Breast epithelium (tissue), 4 donors: ENCODE measurements around the gene GPSM3. TPM values are rescaled to one million over a fixed set of nuclear protein-coding genes. Genes with fewer than 3 reads are reported as not detected.

Experiments
- DNase-seq, 2 donors: peaks; one replicate each; pipeline ENCODE4 v3.0.0-alpha.2; 2019; ENCODE audit warnings: low spot score in 2 of 2
- H3K27ac ChIP-seq, 2 donors: fragments of 200-600 bp; sonication (generic) in 1 of 2; one replicate each; pipeline ENCODE4 v1.5.1; 2016 to 2019; ENCODE audit warnings: mild to moderate bottlenecking in 1 of 2
- H3K27me3 ChIP-seq, 2 donors: fragments of 200-600 bp; sonication (generic) in 1 of 2; one replicate each; pipeline versions ENCODE4 v1.5.1 to v1.6.0; 2017 to 2019; ENCODE audit warnings: control low read depth in 1 of 2, mild to moderate bottlenecking in 1 of 2
- H3K36me3 ChIP-seq: fragments of 200-600 bp; one replicate; pipeline ENCODE4 v1.5.1; 2019
- H3K4me1 ChIP-seq, 2 donors: fragments of 200-600 bp; sonication (generic); one replicate each; pipeline ENCODE4 v1.5.1; 2016 to 2019; ENCODE audit warnings: control low read depth in 1 of 2
- H3K4me3 ChIP-seq, 3 donors: fragments of 200-600 bp; sonication (generic); 1 replicate in 2 of 3; 2 replicates in 1 of 3; pipeline ENCODE4 v1.5.1; 2016 to 2019; ENCODE audit warnings: mild to moderate bottlenecking in 3 of 3, moderate library complexity in 2 of 3
- H3K9me3 ChIP-seq, 2 donors: fragments of 200-600 bp; sonication (generic) in 1 of 2; one replicate each; pipeline ENCODE4 v1.5.1; 2016 to 2019; ENCODE audit warnings: control low read depth in 1 of 2
- POLR2A ChIP-seq: fragments of 450-650 bp; IDR thresholded peaks from one replicate; pipeline ENCODE4 v1.6.1; 2016; ENCODE audit warnings: antibody characterized with exemption, mild to moderate bottlenecking, moderate library complexity
- POLR2AphosphoS5 ChIP-seq, 3 donors: sonication (generic); formaldehyde crosslinking; IDR thresholded peaks; one replicate each; pipeline ENCODE4 v1.6.1; 2017; ENCODE audit warnings: antibody characterized with exemption in 3 of 3
- intact Hi-C: fragments of 100-400 bp; cut with DNase I; formaldehyde crosslinking; loops from one replicate; pipeline ENCODE4 v1.15.1; 2023; ENCODE audit warnings: low total_unique reads
- total RNA-seq, 3 donors: library from RNA; depleted of rRNA; stranded (reverse); fragments of >200 nt; gene quantifications; one replicate each; pipeline ENCODE4 v1.1.0, GENCODE V29; 2016
- TF ChIP-seq, protein P1 (sequence below), 3 donors: fragments of 450-650 bp; IDR thresholded peaks; one replicate each; pipeline ENCODE4 v1.5.1; 2016 to 2017; ENCODE audit warnings: antibody characterized with exemption in 3 of 3, mild to moderate bottlenecking in 3 of 3, moderate library complexity in 3 of 3

Gene GPSM3
- total RNA-seq, 3 donors from 2014 or later: 8.2 to 18.2 (median 11.3) TPM

DNA sequence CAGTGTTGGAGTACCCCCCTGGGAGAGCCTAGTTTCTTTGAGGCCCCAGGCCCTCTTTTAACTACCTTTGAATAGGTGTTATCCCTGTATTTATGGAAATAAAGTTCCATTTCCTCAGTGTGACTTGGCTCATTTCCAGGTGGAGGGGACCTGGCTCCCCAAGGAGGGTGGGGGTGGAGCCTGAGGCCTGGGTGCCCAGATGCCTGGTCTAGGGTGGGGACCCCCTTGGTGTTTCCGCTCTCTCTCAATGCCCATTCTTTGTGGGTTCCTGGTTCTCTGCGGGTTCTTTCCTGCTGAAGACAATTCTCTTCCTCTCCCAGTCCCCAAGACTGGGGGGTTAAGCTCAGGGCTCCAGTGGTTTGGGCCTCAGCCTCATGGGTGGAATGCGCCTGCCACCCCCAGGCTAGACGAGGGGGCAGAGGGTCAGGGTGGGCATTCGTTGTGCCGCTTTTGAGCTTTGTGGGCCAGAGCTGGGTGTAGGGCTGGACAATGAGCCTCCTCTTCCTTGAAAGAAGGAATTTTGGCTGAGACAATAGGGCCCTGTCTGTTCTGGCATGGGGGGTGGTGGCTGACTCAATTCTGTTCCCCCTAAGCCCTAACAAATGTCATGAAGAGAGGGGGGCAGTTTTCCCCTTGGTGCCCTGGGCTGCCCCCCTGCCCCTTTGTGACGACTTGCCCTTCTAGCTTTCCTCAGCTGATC is 28.7 kb downstream of the GPSM3 start:
- no peaks in the 10 kb centered on the region for H3K4me1 ChIP-seq
- no peaks in the 10 kb centered on the region for H3K9me3 ChIP-seq
- intact Hi-C loops: no loop called here
- peak overlapping the region; percentile 2 to 61 for H3K27ac ChIP-seq
- no peaks in the 10 kb centered on the region for H3K36me3 ChIP-seq
- TF ChIP-seq, protein P1, sequence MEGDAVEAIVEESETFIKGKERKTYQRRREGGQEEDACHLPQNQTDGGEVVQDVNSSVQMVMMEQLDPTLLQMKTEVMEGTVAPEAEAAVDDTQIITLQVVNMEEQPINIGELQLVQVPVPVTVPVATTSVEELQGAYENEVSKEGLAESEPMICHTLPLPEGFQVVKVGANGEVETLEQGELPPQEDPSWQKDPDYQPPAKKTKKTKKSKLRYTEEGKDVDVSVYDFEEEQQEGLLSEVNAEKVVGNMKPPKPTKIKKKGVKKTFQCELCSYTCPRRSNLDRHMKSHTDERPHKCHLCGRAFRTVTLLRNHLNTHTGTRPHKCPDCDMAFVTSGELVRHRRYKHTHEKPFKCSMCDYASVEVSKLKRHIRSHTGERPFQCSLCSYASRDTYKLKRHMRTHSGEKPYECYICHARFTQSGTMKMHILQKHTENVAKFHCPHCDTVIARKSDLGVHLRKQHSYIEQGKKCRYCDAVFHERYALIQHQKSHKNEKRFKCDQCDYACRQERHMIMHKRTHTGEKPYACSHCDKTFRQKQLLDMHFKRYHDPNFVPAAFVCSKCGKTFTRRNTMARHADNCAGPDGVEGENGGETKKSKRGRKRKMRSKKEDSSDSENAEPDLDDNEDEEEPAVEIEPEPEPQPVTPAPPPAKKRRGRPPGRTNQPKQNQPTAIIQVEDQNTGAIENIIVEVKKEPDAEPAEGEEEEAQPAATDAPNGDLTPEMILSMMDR (IDR thresholded peaks at IDR 0.05): no peak
- TF ChIP-seq POLR2A (no peak), POLR2AphosphoS5 (IDR thresholded peaks at IDR 0.05) (no peak)
- no peak for DNase-seq
- no peaks in the 10 kb centered on the region for H3K27me3 ChIP-seq
- H3K4me3 ChIP-seq: no peak overlapping the region

DNA sequence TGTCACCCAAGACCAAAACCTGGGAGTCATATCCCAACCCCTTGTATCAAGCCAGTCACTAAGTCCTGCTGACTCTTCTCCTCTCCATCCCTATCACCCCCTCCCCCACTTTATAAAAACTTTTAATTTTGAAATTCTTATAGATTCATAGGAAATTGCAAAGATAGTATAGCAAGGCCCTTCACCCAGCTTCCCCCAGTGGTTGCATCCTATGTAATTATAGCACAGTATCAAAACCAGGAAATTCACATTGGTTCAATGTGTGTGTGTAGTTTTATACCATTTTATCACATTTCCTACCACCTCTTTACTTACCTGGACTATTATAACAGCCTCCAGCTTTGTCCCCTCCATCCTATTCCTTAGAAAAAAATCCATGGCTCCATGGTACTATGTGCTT is 34.4 kb downstream of the GPSM3 start:
- intact Hi-C loops: no loop called here
- peaks cover 0 to 11% of the 10 kb centered on the region in 2 donors for H3K4me1 ChIP-seq
- H3K27ac ChIP-seq: no peak overlapping the region
- TF ChIP-seq POLR2AphosphoS5 (IDR thresholded peaks at IDR 0.05) (no peak), POLR2A (no peak)
- TF ChIP-seq, protein P1 (IDR thresholded peaks at IDR 0.05): no peak
- DNase-seq: no peak
- no peak overlapping the region for H3K4me3 ChIP-seq
- H3K27me3 ChIP-seq: no peaks in the 10 kb centered on the region
- no peaks in the 10 kb centered on the region for H3K36me3 ChIP-seq
- H3K9me3 ChIP-seq: no peaks in the 10 kb centered on the region

DNA sequence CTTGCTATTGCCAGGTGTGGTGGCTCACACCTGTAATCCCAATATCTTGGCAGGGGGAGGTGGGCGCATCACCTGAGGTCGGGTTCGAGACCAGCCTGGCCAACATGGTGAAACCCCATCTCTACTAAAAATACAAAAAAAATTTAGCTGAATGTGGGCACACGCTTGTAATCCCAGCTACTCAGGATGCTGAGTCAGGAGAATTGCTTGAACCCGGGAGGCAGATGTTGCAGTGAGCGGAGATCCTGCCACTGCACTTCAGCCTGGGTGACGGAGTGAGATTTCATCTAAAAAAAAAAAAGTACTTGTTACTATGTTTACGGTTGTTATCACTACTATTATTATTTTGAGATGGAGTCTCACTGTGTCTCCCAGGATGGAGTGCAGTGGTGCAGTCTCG is 35.6 kb downstream of the GPSM3 start:
- intact Hi-C loops: no loop called here
- Histone ChIP-seq H3K4me3 (no peak overlapping the region), H3K9me3 (no peaks in the 10 kb centered on the region), H3K27ac (no peak overlapping the region), H3K4me1 (peaks cover 0 to 11% of the 10 kb centered on the region in 2 donors), H3K27me3 (no peaks in the 10 kb centered on the region), H3K36me3 (no peaks in the 10 kb centered on the region)
- no peak for DNase-seq
- no peak for TF ChIP-seq POLR2AphosphoS5 (IDR thresholded peaks at IDR 0.05)
- TF ChIP-seq, protein P1 (IDR thresholded peaks at IDR 0.05): no peak
- TF ChIP-seq POLR2A: no peak

DNA sequence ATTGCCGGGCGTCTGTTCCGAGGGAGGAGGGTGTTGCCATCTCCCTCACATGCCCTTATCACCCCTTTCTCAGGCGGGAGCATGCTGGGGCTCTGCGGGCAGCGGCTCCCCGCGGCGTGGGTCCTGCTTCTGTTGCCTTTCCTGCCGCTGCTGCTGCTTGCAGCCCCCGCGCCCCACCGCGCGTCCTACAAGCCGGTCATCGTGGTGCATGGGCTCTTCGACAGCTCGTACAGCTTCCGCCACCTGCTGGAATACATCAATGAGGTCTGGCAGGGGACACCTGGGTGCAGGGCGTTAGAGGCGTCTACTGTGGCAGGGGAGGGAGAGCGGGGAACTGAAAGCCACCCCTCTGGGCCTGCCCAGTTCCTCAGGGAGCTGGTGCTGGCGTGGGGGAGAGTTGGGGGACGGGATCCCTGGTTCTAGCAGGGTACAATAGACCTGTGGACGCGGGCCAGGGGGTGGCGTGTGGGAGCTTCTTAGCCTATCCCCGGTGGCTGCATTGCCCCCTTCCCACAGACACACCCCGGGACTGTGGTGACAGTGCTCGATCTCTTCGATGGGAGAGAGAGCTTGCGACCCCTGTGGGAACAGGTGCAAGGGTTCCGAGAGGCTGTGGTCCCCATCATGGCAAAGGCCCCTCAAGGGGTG is 37.8 kb downstream of the GPSM3 start:
- Histone ChIP-seq H3K27me3 (no peaks in the 10 kb centered on the region), H3K9me3 (no peaks in the 10 kb centered on the region), H3K27ac (peak overlapping the region; percentile 89 to 98), H3K4me3 (peak overlapping the region; percentile 76 to 84 (median 82)), H3K4me1 (peaks cover 0 to 11% of the 10 kb centered on the region in 2 donors), H3K36me3 (no peaks in the 10 kb centered on the region)
- TF ChIP-seq POLR2A: no peak
- TF ChIP-seq, protein P1 (IDR thresholded peaks at IDR 0.05): peak; percentile 39 to 70 (median 50)
- no peak for TF ChIP-seq POLR2AphosphoS5 (IDR thresholded peaks at IDR 0.05)
- DNase-seq: peak; percentile 61 to 69
- intact Hi-C loops: no loop called here
